Endothelial cell of hepatic sinusoid (primary cell): ENCODE data around the gene NCR3LG1.
"Not testable (repeated sequence)": the region's sequence is repeated elsewhere in the genome, so short reads cannot be mapped to it uniquely, and the experiment has no call there.

ENCODE experiments used
- in situ Hi-C: cut with HindIII; loops from 2 replicates; pipeline ENCODE4 v1.10.0; 2017; ENCODE audit warnings: low sequenced_read_pairs

Gene NCR3LG1

GRCh38 chr11:17408026-17408425 is 56.4 kb downstream of the NCR3LG1 start:
- in situ Hi-C loops = no loop called here

GRCh38 chr11:17408641-17409040 is 57.0 kb downstream of the NCR3LG1 start:
- in situ Hi-C loops = no loop called here

GRCh38 chr11:17410606-17411379 is 59.2 kb downstream of the NCR3LG1 start:
- in situ Hi-C loops = no loop called here

GRCh38 chr11:17411418-17411817 is 59.8 kb downstream of the NCR3LG1 start:
- in situ Hi-C loops = no loop called here

GRCh38 chr11:17412488-17413180 is 61.0 kb downstream of the NCR3LG1 start:
- in situ Hi-C loops = no loop called here

- in situ Hi-C loops = no loop called here
Observed at GRCh38 chr11:17413414-17414316, 62.1 kb downstream of the NCR3LG1 start.

- in situ Hi-C loops = no loop called here
Observed at GRCh38 chr11:17414317-17414737, 62.7 kb downstream of the NCR3LG1 start.

GRCh38 chr11:17414992-17415391 is 63.4 kb downstream of the NCR3LG1 start:
- in situ Hi-C loops = no loop called here

GRCh38 chr11:17415523-17416104 is 64.0 kb downstream of the NCR3LG1 start:
- in situ Hi-C loops = no loop called here

- in situ Hi-C loops = no loop called here
Observed at GRCh38 chr11:17416492-17416891, 64.9 kb downstream of the NCR3LG1 start.

GRCh38 chr11:17418444-17419081 is 67.0 kb downstream of the NCR3LG1 start:
- in situ Hi-C loops = no loop called here

- in situ Hi-C loops = loop anchor here (5.0 kb wide), 1 partner anchor 76 kb away; no protein-coding TSS in a partner anchor
Observed at GRCh38 chr11:17421781-17422180, 70.2 kb downstream of the NCR3LG1 start.

GRCh38 chr11:17423533-17424310 is 72.1 kb downstream of the NCR3LG1 start:
- in situ Hi-C loops = loop anchor here (5.0 kb wide), 1 partner anchor 74 kb away; no protein-coding TSS in a partner anchor

GRCh38 chr11:17426233-17426632 is 74.6 kb downstream of the NCR3LG1 start:
- in situ Hi-C loops = not testable (repeated sequence)
